ENCODE results near the gene RLF.

DNA sequence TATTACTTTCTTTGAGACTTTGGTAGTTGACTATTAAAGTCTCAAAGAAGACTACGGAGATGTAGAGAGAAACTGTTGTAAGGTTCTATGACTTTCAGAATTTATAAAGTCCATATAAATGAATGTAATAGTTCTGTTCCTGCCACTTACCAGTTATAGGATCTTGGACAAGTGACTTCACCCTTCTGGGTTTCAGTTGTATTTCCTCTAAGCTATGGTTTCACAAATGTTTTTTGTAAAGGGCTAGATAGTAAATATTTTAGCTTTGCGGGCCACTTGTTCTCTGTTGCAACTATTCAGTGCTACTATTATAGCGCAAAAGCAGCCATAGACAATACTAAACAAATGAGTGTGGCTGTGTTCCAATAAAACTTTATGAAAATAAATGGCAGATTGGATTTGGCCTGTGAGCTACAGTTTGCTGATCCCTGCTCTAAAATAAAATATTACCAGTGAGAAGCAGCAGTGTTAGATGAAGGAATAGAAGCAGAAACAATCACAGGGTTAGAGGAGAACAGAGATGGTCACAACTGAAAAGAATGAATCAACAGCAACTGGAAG is 111.5 kb downstream of the RLF start:
- TF ChIP-seq, protein P1, sequence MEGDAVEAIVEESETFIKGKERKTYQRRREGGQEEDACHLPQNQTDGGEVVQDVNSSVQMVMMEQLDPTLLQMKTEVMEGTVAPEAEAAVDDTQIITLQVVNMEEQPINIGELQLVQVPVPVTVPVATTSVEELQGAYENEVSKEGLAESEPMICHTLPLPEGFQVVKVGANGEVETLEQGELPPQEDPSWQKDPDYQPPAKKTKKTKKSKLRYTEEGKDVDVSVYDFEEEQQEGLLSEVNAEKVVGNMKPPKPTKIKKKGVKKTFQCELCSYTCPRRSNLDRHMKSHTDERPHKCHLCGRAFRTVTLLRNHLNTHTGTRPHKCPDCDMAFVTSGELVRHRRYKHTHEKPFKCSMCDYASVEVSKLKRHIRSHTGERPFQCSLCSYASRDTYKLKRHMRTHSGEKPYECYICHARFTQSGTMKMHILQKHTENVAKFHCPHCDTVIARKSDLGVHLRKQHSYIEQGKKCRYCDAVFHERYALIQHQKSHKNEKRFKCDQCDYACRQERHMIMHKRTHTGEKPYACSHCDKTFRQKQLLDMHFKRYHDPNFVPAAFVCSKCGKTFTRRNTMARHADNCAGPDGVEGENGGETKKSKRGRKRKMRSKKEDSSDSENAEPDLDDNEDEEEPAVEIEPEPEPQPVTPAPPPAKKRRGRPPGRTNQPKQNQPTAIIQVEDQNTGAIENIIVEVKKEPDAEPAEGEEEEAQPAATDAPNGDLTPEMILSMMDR (IDR thresholded peaks at IDR 0.05): no peak
- TF ChIP-seq POLR2A (IDR thresholded peaks at IDR 0.05): no peak
